Panc1 (cell line): ENCODE results near the gene CAMTA2.

Experiments used
- CTCF ChIP-seq: fragments of 450-650 bp; IDR thresholded peaks from 2 replicates; pipeline ENCODE4 v1.5.1; 2017; ENCODE audit warnings: mild to moderate bottlenecking
- REST ChIP-seq, 2 experiments: IDR thresholded peaks; 2 replicates each; pipeline ENCODE4 v1.6.1; 2011 to 2012; ENCODE audit warnings: low read depth in 2 of 2, control low read depth in 1 of 2, low read length in 1 of 2, mild to moderate bottlenecking in 1 of 2, moderate library complexity in 1 of 2; ENCODE audit not compliant: insufficient read depth in 1 of 2
- SIN3A ChIP-seq: IDR thresholded peaks from 2 replicates; pipeline ENCODE4 v1.6.1; 2012; ENCODE audit warnings: low read depth, mild to moderate bottlenecking, low read length, moderate library complexity, borderline replicate concordance; ENCODE audit not compliant: insufficient read depth

- TF ChIP-seq REST (IDR thresholded peaks at IDR 0.05; ENCODE audit: insufficient read depth in 1 of 2, low read depth in 2 of 2, low read length in 1 of 2) = no peak
- no peak for TF ChIP-seq CTCF
- TF ChIP-seq SIN3A = no peak
These were observed 46.0 kb upstream of the CAMTA2 start for GRCh38 chr17:5033352-5034015.
